NCI-H1436 (cell line): ENCODE measurements around the gene SLC10A7.

Experiments used
- DNase-seq: peaks from one replicate; lab custom pipeline; 2025; lab: John Stamatoyannopoulos, UW

Gene SLC10A7, protein sequence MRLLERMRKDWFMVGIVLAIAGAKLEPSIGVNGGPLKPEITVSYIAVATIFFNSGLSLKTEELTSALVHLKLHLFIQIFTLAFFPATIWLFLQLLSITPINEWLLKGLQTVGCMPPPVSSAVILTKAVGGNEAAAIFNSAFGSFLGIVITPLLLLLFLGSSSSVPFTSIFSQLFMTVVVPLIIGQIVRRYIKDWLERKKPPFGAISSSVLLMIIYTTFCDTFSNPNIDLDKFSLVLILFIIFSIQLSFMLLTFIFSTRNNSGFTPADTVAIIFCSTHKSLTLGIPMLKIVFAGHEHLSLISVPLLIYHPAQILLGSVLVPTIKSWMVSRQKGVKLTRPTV

DNA sequence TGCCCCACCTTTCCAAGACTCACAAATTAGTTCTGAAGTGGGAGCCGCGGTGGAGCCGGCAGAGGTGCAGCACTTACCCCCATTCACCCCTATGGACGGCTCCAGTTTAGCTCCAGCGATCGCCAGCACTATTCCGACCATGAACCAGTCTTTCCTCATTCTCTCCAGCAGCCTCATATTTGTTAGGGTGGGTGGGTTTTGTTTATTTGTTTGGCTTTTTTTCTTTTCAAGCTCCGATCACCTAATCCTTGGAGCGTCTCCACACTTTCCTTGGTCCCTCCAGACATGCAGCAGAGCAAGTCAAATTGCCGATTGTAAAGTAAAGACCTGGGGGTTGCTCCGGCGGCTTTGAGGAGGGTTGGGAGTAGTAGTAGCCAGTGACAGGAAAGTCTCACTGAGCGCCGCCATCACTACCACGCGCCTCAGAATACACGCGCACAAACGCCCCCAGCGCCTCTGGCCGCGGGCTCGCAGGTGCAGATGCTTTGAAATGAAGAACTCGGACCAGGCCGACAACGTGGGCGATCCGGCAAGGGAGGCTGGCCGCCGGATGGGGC, at the start of gene SLC10A7:
TSS of gene SLC10A7 (minus strand) at position 400 of the 557 bp plus-strand sequence. CDS start at position 177, 223 bp downstream.
- DNase-seq = no peak

DNA sequence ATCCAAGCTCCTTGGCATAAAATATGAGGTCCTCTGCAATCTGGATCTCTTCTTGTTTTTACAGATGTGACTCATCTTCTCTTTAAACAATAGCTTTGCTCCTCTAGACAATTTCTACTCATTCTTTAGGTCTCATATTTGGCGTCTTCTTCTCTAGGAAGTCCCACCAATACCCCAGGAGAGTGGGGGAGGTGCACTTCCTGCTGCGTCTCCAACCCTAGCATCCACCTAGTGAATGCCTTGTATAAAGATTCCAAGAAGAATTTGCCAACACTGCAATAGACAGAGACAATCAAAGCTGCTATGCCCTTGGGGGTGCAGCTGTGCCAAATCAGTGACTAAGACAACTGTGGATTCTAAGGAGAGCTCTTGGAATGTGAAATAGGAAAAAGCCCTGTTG, 45.7 kb upstream of the SLC10A7 start:
- no peak for DNase-seq

DNA sequence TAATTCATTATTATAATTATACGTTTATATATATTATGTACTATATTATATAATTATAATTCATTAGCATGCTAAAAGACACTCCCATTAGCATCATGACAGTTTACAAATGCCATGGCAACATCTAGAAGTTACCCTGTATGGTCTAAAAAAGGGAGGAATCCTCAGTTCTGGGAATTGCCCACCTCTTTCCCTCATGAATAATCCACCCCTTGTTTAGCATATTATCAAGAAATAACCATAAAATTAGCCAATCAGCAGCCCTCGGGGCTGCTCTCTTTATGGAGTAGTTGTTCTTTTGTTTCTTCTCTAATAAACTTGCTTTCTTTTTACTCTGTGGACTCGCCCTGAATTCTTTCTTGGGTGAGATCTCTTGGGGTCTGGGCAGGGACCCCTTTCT, 42.8 kb upstream of the SLC10A7 start:
- no peak for DNase-seq

DNA sequence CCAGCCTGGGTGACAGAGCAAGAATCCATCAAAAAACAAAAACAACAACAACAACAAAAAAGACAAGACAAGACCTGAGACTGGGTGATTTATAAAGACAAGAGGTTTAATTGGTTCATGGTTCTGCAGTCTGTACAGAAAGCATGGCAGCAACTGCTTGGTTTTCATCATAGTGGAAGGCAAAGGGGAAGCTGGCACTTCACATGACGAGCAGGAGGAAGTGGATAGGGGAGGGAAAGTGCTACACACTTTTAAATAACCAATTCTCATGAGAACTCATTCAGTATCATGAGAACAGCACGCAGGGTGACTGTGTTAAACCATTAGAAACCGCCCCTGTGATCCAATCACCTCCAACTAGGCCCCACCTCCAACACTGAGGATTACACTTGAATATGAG, 28.4 kb upstream of the SLC10A7 start:
- no peak for DNase-seq

DNA sequence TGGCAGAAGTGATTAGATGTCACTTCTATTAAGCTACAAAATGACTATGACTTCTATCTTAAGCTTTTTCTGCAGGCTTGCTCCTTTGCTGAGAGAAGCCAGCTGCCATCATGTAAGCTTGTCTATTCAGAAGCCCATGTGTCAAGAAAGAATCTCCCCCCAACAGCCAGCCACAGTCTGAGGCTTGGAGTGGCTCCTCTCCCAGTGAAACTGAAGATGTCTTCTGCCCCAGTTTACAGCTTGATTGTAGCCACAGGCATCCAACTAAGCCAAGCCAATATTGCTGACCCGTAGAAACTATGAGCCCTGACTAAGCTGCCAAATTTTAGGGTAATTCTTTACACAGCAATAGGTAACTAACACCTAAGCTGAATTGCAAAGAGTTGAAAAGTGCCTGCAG, 26.7 kb upstream of the SLC10A7 start:
- no peak for DNase-seq

DNA sequence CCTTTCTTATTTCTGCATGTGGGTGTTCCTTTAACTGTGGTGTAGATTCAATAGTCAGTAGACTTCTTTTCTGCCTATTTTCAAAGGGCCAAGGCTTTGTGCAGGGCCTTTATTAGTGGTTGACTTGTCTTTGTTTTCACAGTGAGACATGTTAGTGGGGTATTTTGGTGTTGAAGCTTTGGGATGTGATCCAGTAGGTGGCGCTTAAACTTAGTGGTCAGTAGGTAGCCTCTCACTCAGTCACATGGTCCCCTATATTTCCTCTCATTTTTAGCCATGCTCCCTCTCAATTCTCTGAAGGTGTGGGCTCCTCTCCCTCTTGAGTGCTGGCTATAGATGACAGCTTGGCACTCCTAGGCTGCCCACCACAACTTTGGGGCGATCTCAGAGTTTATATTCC, 23.4 kb upstream of the SLC10A7 start:
- no peak for DNase-seq

DNA sequence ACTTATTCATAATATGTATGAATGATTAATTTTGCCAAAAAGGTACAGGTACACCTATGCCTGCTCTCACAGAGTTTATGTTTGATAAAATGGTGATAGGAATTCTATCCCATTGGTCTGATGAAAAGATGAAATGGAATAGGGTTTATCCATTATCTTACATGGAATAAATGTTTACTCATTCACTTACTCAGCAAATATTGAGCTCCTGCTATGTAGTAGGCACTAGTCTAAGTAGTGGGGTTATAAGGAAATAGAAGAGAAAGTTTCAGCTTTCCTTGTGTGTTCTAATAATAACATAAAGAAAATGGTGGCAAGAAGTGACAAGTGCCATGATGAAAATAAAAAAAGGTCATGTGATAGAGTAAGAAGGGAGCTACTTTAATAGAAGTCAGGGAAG, 12.4 kb upstream of the SLC10A7 start:
- DNase-seq = no peak

DNA sequence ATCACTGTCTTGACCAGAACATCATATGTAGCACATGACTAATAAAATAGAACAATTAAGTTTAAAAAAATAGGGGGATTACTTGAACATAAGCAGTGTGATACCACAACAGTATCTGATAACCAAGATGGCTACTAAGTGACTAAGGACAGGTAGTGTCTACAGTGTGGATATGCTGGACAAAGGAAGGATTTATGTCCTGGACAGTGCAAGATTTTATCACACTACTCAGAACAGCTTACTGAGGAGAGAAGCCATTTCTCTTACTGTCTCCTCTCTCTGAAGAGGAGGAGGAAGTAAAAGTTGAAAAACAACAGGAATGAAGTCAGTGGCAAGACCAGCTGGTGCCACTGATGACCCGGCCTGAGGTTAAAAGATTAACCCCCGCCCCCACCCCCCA, 4.0 kb upstream of the SLC10A7 start:
- DNase-seq = no peak

DNA sequence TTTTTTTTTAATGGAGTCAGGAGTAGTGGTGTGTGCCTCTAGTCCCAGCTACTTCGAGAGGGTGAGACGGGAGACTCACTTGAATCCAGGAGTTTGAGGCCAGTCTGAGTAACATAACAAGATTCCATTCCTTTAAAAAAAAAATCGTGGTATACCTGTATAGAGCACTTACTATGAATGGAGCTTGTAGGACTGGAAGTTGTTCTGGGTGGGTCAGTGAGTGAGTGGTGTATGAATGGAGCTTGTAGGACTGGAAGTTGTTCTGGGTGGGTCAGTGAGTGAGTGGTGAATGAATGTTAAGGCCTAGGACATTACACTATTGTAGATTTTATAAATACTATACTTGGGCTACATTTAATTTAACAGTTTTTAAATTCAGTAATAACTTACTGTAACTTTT, 2.9 kb upstream of the SLC10A7 start:
- no peak for DNase-seq

DNA sequence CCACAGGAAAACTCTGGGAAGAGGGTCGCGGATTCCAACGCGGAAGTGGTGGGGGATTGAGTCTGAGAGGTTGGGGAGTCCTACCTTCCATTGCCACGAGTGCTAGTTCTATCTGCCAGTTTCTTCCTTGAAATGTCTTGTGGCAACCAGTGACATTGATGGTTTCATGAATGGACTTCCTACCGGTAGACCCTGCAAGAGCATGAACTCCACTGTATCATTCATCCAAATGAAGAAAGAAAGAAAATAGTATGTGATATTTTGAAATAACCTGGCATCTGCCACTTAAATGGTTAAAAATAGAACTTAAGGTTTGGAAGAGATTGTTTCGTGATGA, 1.1 kb upstream of the SLC10A7 start:
- no peak for DNase-seq

DNA sequence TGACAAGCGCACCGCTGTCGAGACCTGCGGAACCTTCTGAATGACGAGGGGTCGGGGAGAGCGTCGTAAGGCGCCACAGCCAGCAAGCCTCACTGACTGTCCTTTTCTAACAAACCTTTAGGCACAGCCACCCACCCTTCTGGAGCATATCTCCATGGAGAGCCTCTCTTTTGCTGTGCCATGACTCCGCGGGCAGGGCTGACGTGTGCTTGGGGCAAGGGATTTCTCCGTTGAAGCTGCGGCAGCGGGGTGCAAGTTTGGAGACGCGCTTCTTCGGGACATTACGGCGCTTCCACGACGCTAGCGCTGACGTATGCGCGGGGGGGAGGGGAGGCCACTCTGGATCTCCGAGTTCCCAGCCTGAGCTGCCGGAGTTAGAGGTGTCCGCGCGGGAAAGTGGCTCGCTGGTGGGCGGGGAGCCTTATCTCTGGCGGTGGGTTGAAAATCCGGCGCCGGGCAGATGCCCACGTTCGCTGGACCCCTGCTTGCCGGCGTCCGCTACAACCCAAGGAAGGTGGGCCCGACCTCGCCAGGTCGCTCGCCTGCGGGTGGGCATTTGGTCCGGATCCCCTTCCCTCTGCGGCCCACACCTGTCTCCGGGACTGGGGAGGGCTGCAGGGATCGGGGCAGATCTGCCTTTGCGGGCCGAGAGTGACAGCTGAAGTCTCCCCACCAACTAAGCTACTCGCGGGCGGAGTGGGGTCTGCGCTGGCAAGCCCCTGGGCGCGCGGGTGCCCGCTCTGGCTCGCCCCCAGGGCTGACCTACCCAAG, 543 bp upstream of the SLC10A7 start:
- peak; percentile 58 for DNase-seq

DNA sequence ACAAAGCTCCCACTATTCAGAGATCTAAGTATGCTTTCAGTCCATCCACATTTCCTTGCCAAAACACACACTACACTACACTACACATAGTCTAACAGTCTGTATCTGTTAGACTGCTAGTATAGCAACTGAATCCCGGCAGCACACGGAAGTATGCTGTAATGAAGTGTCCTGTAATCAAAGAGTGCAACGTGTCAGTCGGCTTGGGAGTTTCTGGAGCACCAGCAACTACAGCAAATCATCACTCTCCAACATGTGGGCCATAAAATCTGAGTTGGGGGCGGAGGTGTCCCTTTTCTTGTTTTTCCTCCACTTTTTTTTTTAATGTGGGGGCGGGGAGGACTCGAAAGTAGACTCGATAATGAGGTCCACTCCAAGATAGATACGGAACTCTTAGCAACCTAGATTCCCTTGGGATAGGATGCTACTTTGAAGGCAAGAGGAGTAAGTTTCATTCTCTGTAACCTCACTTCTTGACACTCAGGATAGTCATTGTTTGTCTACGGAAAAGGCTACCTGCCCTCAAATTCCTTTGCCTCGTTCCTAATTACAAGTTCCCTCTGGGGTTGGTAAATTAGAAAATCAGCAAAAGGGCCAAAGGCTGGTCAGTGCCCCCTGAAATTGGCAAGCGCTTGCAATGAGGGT, 722 bp downstream of the SLC10A7 start:
- no peak for DNase-seq

DNA sequence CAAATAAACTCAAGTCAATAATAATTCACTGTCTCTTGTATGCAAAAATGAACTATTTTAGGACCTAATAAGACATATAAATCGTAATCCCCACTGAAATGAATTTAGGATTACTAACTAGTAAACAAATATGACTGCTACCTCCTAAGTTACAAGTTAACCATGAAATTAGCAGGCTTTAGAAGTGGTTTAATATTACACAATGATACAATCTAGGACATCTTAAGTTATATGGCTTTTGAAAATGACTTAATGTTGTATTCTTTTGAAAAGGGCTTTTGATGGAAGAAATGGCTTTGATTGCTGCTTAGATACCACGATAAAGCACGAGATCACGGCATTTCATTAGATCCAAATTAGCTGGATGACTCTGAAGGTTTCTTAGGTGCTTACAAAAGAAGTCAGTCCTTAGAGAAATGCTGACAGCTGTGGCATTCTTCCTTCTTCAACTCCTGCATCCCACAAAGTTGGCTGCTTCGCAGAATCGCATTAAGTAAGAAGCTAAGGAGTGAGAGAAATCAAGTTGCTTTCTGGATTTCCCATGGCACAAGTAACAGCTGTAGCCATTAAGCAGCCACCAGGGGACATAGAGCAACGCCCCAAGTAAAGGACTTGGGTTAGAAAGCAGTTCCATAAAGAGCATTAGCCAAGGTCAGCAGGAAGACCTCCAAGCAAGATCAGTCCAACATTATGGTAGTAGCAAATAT, 6.9 kb downstream of the SLC10A7 start:
- DNase-seq = no peak

DNA sequence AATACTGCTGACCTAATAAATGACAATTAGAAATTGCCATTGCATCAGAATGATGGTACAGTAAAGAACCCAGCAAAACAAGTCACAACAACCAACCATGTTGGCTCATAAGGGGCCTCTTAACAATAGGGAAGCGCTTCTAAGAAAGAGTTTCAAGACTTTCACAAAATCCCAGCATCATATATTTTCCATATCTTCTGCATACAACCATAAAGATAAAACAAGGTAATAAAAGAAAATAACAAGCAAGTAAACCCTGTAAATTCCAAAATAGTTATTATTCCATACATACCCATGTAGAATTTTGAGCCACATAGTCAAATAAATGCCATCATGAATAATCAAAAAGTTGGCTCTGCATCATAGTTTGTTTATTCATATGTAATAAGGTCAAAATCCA, 8.2 kb downstream of the SLC10A7 start:
- no peak for DNase-seq

DNA sequence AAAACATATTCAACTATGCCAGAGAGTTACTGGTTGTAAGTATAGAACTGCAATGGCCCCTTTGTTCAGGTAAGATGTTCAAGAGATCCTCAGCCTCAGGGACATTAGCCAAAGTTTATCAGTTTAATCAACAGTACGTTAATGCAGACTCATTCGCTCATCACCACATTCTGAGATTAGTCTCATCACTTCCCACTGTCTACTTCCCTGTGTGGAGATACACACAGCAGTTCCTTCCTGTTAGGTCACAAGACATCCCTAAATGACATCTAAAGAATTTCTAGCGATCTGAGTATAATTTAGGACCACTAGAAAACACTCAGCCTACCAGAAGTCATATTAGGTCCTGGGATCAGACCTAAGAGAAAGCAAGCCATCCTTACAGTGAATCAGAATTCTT, 10.4 kb downstream of the SLC10A7 start:
- DNase-seq = no peak

DNA sequence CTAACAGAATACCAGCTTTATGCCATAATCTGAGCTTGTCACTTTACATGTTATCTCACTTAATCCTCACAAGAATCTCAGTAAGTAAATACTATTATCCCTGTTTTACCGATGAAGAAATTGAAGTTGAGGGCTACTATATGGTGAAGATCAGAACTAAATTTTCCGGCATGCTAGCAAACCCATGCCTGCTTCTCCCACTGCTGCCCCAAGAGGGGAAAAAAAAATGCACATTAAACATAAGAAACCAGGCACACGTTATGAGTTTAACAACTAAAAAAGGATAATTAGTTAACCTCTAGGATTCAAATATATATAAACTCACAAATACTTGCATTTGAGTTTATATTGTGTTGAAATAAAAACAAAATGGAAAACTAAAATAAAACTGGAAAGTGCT, 10.8 kb downstream of the SLC10A7 start:
- DNase-seq = no peak

DNA sequence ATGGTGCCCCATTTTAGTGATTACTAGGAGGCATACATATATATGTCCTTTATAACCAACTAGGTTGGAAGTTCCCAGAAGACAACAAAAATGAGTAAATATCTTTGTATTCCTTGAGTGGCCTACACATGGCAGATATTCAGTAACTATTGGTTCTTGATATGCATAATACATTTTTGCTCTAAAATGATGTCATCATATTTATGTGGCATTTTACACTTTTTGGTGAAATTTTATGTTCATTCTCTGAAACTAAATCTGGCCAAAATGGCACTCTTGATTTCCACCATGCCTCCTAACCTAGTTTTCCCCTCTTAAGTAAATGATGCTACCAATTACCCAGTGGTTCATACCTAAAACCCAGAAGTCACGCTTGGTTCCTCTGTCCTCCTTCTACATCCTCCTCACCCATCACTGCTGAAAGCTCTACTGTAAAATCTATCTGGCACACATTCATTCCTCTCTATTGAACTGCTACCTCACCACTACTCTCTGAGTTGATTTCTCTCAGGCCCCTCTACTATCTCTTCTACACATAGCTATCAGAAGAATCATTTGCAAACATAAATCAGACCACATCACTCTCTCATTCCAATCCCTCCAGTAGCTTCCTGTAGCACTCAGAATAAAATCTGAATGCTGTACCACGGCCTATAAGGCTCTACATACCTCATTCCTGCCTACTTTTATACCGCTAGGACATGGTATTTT, 13.4 kb downstream of the SLC10A7 start:
- no peak for DNase-seq

DNA sequence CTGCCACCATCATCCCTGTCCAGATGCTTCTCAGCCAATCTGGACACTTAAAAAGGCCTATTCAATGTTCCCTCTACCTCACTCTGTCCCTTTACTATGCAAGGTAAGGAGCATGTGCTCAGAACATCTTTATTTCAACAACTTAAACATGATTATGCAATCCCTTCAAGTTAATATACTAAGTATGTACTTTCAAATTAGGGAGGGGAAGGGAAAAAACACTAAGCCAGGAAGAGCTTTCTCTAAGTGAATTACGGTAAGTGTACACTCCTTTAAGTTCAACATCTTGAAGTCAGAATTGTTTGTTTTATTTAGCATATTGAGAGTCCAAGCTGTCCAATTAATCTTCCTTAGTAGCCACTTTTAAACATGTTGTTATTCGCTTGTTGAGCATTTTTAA, 14.1 kb downstream of the SLC10A7 start:
- no peak for DNase-seq

DNA sequence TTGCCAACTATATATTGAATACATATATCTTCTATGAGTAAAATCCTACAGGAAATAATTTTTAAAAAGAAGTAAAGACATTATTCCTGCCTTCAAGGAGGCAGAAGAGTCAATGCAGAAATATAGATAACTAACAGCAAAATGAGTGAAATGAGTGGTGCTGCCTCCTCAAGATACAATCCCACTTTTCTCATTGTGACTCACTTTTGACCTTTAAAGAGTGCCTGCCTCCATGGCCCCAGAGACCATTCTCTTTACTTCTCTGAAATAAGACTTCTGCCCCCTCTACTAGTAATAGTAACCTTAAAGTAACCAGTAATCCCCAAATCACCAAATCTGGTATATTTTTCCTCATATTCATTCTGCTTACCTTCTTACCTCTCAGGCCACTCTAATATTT, 15.5 kb downstream of the SLC10A7 start:
- DNase-seq = no peak

DNA sequence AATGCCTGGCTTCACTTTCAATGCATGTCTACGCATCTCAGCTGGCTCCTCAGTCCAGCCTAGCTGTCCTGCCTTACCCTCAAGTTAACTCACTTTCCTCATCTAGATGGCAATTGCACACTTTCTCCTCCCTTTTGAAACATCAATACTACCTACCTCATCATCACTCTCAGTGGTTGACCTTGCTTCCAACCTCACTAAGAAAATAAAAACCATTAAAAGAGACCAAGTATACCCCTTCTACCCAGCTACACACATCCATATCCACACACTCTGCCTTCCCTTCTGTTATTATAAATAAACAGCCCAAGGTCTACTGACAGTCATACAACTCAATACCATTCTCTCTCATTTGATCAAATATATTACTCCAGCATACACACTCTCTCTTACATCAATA, 21.5 kb downstream of the SLC10A7 start:
- DNase-seq = no peak

DNA sequence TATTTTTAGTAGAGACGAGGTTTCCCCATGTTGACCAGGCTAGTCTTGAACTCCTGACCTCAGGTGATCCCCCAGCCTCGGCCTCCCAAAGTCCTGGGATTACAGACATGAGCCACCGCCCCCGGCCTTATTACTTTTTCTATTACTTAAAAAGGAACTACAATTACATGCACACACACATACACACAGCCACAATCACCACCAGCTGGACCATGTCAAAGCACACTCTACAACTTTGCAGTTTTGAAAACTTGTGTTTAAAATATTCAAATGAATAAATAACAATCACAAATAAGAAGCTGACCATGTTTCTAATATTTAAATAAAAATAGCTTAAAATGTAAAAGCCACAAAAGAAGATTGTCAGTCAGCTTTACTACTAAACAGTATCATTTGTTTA, 23.4 kb downstream of the SLC10A7 start:
- no peak for DNase-seq

DNA sequence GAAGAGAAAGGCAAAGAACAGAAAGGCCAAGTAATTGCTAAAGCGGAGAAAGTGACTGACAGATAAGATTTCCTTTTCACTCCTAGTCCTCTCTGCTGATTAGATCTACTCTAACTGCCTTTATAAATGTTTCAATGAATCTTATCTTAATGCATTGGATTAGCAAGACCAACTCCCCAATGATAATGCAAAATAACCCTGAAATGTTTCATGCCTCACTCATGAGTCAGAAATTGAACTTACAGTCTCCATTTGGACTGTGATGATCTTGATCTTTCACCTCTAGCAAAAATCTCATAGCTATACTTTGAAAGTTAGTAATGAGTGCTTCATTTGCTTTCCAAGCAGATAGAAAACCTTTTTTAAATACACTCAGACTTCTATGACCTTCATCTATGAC, 26.5 kb downstream of the SLC10A7 start:
- DNase-seq = no peak
